HepG2 (cell line): ENCODE measurements around the gene TTLL13. TPM values are rescaled to one million over a fixed set of nuclear protein-coding genes. Genes with fewer than 3 reads are reported as not detected.

ENCODE experiments used
- ARID4A ChIP-seq: sonication (generic); formaldehyde crosslinking; IDR thresholded peaks from 2 replicates; pipeline ENCODE4 v1.5.0; 2020; ENCODE audit warnings: mild to moderate bottlenecking, missing genetic modification reagents, borderline replicate concordance
- ATF2 ChIP-seq: sonication (generic); formaldehyde crosslinking; IDR thresholded peaks from 2 replicates; pipeline ENCODE4 v1.4.0; 2020; ENCODE audit warnings: missing genetic modification reagents
- ATF4 ChIP-seq, 2 experiments: fragments of 450-650 bp in 1 of 2; sonication (generic) in 1 of 2; formaldehyde crosslinking; IDR thresholded peaks; 2 replicates each; pipeline versions ENCODE4 v1.5.0 to v1.8.0; 2020 to 2022; ENCODE audit warnings: mild to moderate bottlenecking in 1 of 2, missing genetic modification reagents in 1 of 2
- BCL6 ChIP-seq: IDR thresholded peaks from 2 replicates; pipeline ENCODE4 v1.6.1; 2016; ENCODE audit warnings: missing genetic modification reagents, missing compliant biosample characterization
- BORCS8-MEF2B ChIP-seq: sonication (generic); formaldehyde crosslinking; IDR thresholded peaks from 2 replicates; pipeline ENCODE4 v1.8.0; 2022; ENCODE audit warnings: mild to moderate bottlenecking, missing genetic modification reagents
- DNMT1 ChIP-seq: sonication (generic); formaldehyde crosslinking; IDR thresholded peaks from 2 replicates; pipeline ENCODE4 v1.5.1; 2020; ENCODE audit warnings: mild to moderate bottlenecking, missing genetic modification reagents
- DR1 ChIP-seq: sonication (generic); formaldehyde crosslinking; IDR thresholded peaks from 2 replicates; pipeline ENCODE4 v1.8.0; 2021; ENCODE audit warnings: mild to moderate bottlenecking, missing genetic modification reagents, inconsistent platforms
- E2F1 ChIP-seq: sonication (generic); formaldehyde crosslinking; IDR thresholded peaks from 2 replicates; pipeline ENCODE4 v1.5.0; 2020; ENCODE audit warnings: missing genetic modification reagents
- HES4 ChIP-seq: sonication (generic); formaldehyde crosslinking; IDR thresholded peaks from 2 replicates; pipeline ENCODE4 v1.9.0; 2021; ENCODE audit warnings: mild to moderate bottlenecking, missing genetic modification reagents, borderline replicate concordance
- IKZF4 ChIP-seq: sonication (generic); formaldehyde crosslinking; IDR thresholded peaks from 2 replicates; pipeline ENCODE4 v1.5.1; 2020; ENCODE audit warnings: borderline replicate concordance, mild to moderate bottlenecking, low read depth, missing genetic modification reagents; ENCODE audit errors: not compliant biosample characterization
- MIXL1 ChIP-seq: IDR thresholded peaks from 2 replicates; pipeline ENCODE4 v1.6.1; 2016
- NR2F6 ChIP-seq, 2 experiments: IDR thresholded peaks; 2 replicates each; pipeline ENCODE4 v1.6.1; 2016; ENCODE audit warnings: antibody characterized with exemption in 1 of 2, mild to moderate bottlenecking in 1 of 2
- PITX1 ChIP-seq: sonication (generic); formaldehyde crosslinking; IDR thresholded peaks from 2 replicates; pipeline ENCODE4 v1.5.1; 2020; ENCODE audit warnings: mild to moderate bottlenecking, missing genetic modification reagents
- PRMT3 ChIP-seq: sonication (generic); formaldehyde crosslinking; IDR thresholded peaks from 2 replicates; pipeline ENCODE4 v1.8.1; 2022; ENCODE audit warnings: low read depth, mild to moderate bottlenecking, moderate library complexity, missing genetic modification reagents, borderline replicate concordance
- SNAPC5 ChIP-seq: sonication (generic); formaldehyde crosslinking; IDR thresholded peaks from 2 replicates; pipeline ENCODE4 v1.8.1; 2023; ENCODE audit warnings: mild to moderate bottlenecking, missing genetic modification reagents, borderline replicate concordance
- TSC22D2 ChIP-seq: sonication (generic); formaldehyde crosslinking; IDR thresholded peaks from 2 replicates; pipeline ENCODE4 v1.5.1; 2020; ENCODE audit warnings: missing genetic modification reagents, mild to moderate bottlenecking, borderline replicate concordance
- ZNF274 ChIP-seq: sonication (generic); formaldehyde crosslinking; IDR thresholded peaks from 2 replicates; pipeline ENCODE4 v1.5.1; 2020; ENCODE audit warnings: mild to moderate bottlenecking, missing genetic modification reagents
- ZNF510 ChIP-seq: sonication (generic); formaldehyde crosslinking; IDR thresholded peaks from 2 replicates; pipeline ENCODE4 v1.4.0; 2020; ENCODE audit warnings: low read depth, mild to moderate bottlenecking, missing genetic modification reagents
- ZNF550 ChIP-seq: sonication (generic); formaldehyde crosslinking; IDR thresholded peaks from 2 replicates; pipeline ENCODE4 v1.4.0; 2020; ENCODE audit warnings: mild to moderate bottlenecking, missing genetic modification reagents, borderline replicate concordance
- ZNF761 ChIP-seq: sonication (generic); formaldehyde crosslinking; conservative IDR thresholded peaks from 2 replicates; pipeline ENCODE4 v1.4.0; 2020; ENCODE audit warnings: mild to moderate bottlenecking, missing genetic modification reagents
- polyA plus RNA-seq, 8 experiments: library from polyadenylated mRNA; depleted of rRNA in 3 of 8; stranded (reverse) in 7 of 8; unstranded in 1 of 8; fragments of >200 nt; fragmentation: Illumina TruSeq in 4 of 8; extraction: Trizol in 4 of 8; gene quantifications; 2 replicates each; pipeline versions ENCODE4 v1.2.1 to v1.2.3, GENCODE V29; 2011 to 2016; ENCODE audit warnings: low read depth in 4 of 8, missing spikeins in 1 of 8, mixed read lengths in 1 of 8; ENCODE audit not compliant: insufficient read depth in 1 of 8
- total RNA-seq, 5 experiments: library from RNA; depleted of rRNA; stranded (reverse); fragments of >200 nt; fragmentation: Illumina TruSeq; extraction: Trizol; gene quantifications; 2 replicates each; pipeline ENCODE4 v1.2.3, GENCODE V29; 2016; ENCODE audit warnings: low read depth in 1 of 5

TTLL13 gene
- total and polyA plus RNA-seq, 2 of the 13 experiments (the other 11 are each of a cell fraction or from before 2014, with no cell fraction given): 0.07 to 0.29 TPM

GRCh38 chr15:90265271-90266060, 16.1 kb downstream of the TTLL13 start, which contains the start of gene NGRN (continued):
- TF ChIP-seq DR1 (CRISPR knock-in tag) (no peak; the same call in 1 of the 2 replicates), BCL6 (CRISPR knock-in tag) (peak; percentile 36; the same call in 1 of the 2 replicates), ZNF761 (peak; percentile 91), ATF2 (CRISPR knock-in tag) (peak; percentile 65), PRMT3 (CRISPR knock-in tag) (0 out of 2 replicates have a peak, but pooled peaks have one; percentile 46), ARID4A (peak; percentile 92), ZNF274 (CRISPR knock-in tag) (peak; percentile 87; the same call in 1 of the 2 replicates), SNAPC5 (CRISPR knock-in tag) (peak; percentile 61; the same call in 1 of the 2 replicates), IKZF4 (CRISPR knock-in tag) (peak; percentile 82), ZNF550 (CRISPR knock-in tag) (no peak), TSC22D2 (0 out of 2 replicates have a peak, but pooled peaks have one; percentile 27), HES4 (CRISPR knock-in tag) (peak; percentile 38; the same call in 1 of the 2 replicates), NR2F6 (IDR thresholded peaks at IDR 0.05) (no peak), NR2F6 (CRISPR knock-in tag; IDR thresholded peaks at IDR 0.05) (0 out of 2 replicates have a peak, but pooled peaks have one; percentile 16), DNMT1 (CRISPR knock-in tag) (peak; percentile 58; the same call in 1 of the 2 replicates), PITX1 (peak; percentile 31), ZNF510 (peak; percentile 84), BORCS8-MEF2B (CRISPR knock-in tag) (peak; percentile 95), ATF4 (CRISPR knock-in tag; IDR thresholded peaks at IDR 0.05) (peak in 1 of 2 experiments; percentile 74; a peak in 2 of 4 replicates), MIXL1 (CRISPR knock-in tag) (0 out of 2 replicates have a peak, but pooled peaks have one; percentile 33), E2F1 (CRISPR knock-in tag) (peak; percentile 79)
